ENCODE data around the gene TMEM179. TPM values are rescaled to one million over a fixed set of nuclear protein-coding genes. Genes with fewer than 3 reads are reported as not detected.

The TMEM179 gene
- total RNA-seq, 4 donors from 2014 or later: 3.1 TPM; not detected in 3

GRCh38 chr14:104592292-104592672, 12.3 kb downstream of the TMEM179 start:
- no peaks in the 10 kb centered on the region for H3K27me3 ChIP-seq
- H3K9me3 ChIP-seq: no peaks in the 10 kb centered on the region
- H3K36me3 ChIP-seq: no peaks in the 10 kb centered on the region
- intact Hi-C loops (cut with DNase I): no loop called here
- no peak overlapping the region for H3K27ac ChIP-seq
- no peak for DNase-seq
- 84 to 94% methylated on average over 3 of the region's 3 CpGs for WGBS, 2 donors
- H3K4me3 ChIP-seq (replicated peaks in 1 of 3): no peak overlapping the region
- H3K4me1 ChIP-seq: no peaks in the 10 kb centered on the region
- TF ChIP-seq POLR2A (IDR thresholded peaks at IDR 0.05) (no peak), CTCF (IDR thresholded peaks at IDR 0.05) (no peak)

GRCh38 chr14:104591506-104592291, 12.9 kb downstream of the TMEM179 start:
- Histone ChIP-seq H3K27me3 (no peaks in the 10 kb centered on the region), H3K36me3 (no peaks in the 10 kb centered on the region), H3K27ac (no peak overlapping the region), H3K9me3 (no peaks in the 10 kb centered on the region), H3K4me1 (no peaks in the 10 kb centered on the region), H3K4me3 (replicated peaks in 1 of 3) (no peak overlapping the region)
- WGBS, 2 donors: 74 to 79% methylated on average over 10 to 18 of the region's 26 CpGs
- intact Hi-C loops (cut with DNase I): no loop called here
- TF ChIP-seq CTCF (IDR thresholded peaks at IDR 0.05) (no peak), POLR2A (IDR thresholded peaks at IDR 0.05) (no peak)
- no peak for DNase-seq

- WGBS, 2 donors: 71% methylated on average over 3 of the region's 7 CpGs; no CpG with 5 or more reads in 1 of the 2 donors
- no peaks in the 10 kb centered on the region for H3K36me3 ChIP-seq
These were observed 13.5 kb downstream of the TMEM179 start for GRCh38 chr14:104591031-104591430.

GRCh38 chr14:104590240-104590965, 14.2 kb downstream of the TMEM179 start:
- Histone ChIP-seq H3K4me1 (no peaks in the 10 kb centered on the region), H3K27me3 (no peaks in the 10 kb centered on the region), H3K4me3 (replicated peaks in 1 of 3) (no peak overlapping the region), H3K9me3 (no peaks in the 10 kb centered on the region), H3K36me3 (no peaks in the 10 kb centered on the region), H3K27ac (no peak overlapping the region)
- no peak for DNase-seq
- intact Hi-C loops (cut with DNase I): no loop called here
- 83 to 86% methylated on average over 21 of the region's 23 CpGs for WGBS, 2 donors
- TF ChIP-seq POLR2A (IDR thresholded peaks at IDR 0.05): no peak

More at GRCh38 chr14:104591031-104591430, 13.5 kb downstream of the TMEM179 start:
- TF ChIP-seq CTCF (IDR thresholded peaks at IDR 0.05) (no peak), POLR2A (IDR thresholded peaks at IDR 0.05) (no peak)
- no peaks in the 10 kb centered on the region for H3K27me3 ChIP-seq
- no peak overlapping the region for H3K27ac ChIP-seq
- H3K9me3 ChIP-seq: no peaks in the 10 kb centered on the region
- H3K4me3 ChIP-seq (replicated peaks in 1 of 3): no peak overlapping the region
- intact Hi-C loops (cut with DNase I): no loop called here
- H3K4me1 ChIP-seq: no peaks in the 10 kb centered on the region
- DNase-seq: no peak

GRCh38 chr14:104589338-104590195, 15.0 kb downstream of the TMEM179 start:
- no peak for DNase-seq
- 76 to 88% methylated on average over 14 to 22 of the region's 26 CpGs for WGBS, 2 donors
- TF ChIP-seq CTCF (IDR thresholded peaks at IDR 0.05) (no peak), POLR2A (IDR thresholded peaks at IDR 0.05) (no peak)
- no peaks in the 10 kb centered on the region for H3K27me3 ChIP-seq
- H3K36me3 ChIP-seq: no peaks in the 10 kb centered on the region
- H3K9me3 ChIP-seq: no peaks in the 10 kb centered on the region
- no peaks in the 10 kb centered on the region for H3K4me1 ChIP-seq
- H3K4me3 ChIP-seq (replicated peaks in 1 of 3): no peak overlapping the region
- intact Hi-C loops (cut with DNase I): no loop called here
- no peak overlapping the region for H3K27ac ChIP-seq
